Epithelial cell of umbilical artery (primary cell): ENCODE measurements around the gene PI4KB. TPM values are rescaled to one million over a fixed set of nuclear protein-coding genes. Genes with fewer than 3 reads are reported as not detected.

ENCODE experiments used
- total RNA-seq: library from RNA; depleted of rRNA; stranded (reverse); fragments of >200 nt; gene quantifications from 2 replicates; pipeline ENCODE4 v1.2.3, GENCODE V29; 2014

PI4KB gene
- 29.2 and 37.8 TPM in 2 replicates for total RNA-seq

DNA sequence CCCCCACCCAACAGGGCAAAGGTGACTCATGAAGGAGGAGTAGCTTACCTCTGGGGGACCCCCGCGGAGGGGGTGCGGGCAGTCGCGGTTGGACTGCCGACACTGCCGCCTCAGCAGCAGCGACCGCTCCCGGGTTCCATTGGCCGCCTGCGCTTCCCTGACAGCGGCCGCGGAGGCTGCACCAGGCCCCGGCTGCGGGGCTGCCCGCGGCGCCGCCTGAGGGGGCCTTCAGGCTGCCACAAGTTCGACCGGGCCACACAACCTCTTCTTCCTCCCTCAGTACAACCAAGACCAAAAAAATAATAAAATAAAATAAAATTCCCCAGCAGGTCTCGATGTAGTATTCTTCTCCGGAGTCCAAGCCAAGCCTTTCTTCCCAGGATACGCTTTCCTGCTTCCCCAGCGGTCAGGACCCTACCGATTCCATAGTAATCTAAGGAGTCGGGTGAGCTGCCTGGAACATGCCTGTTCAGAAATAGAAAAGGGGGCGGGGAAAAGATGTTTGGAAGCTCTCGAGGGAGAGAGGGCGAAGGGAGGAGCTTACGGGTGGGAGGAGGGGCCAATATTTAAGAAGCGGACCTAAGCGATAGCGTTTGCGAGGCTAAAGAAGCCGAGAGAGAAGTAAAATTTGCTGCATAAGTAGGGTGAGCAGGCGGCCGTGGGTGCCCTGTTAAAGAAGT lies at the start of gene PI4KB:
TSS of gene PI4KB (minus strand) at position 194 of the 680 bp plus-strand sequence. CDS start 10,935 bp downstream, outside the sequence.

GRCh38 chr1:151372058-151372934 lies 45.1 kb upstream of the PI4KB start, which contains the start of gene SELENBP1:
SELENBP1 (minus strand) TSS chr1:151372705; CDS start chr1:151372641, 64 bp downstream.

GRCh38 chr1:151346769-151347522 lies 19.7 kb upstream of the PI4KB start, which contains the start of gene RFX5:
RFX5 (minus strand) TSS chr1:151347252; CDS start chr1:151346320, 932 bp downstream.

GRCh38 chr1:151281969-151282882 lies 45.0 kb downstream of the PI4KB start, which contains the start of gene ZNF687:
ZNF687 (plus strand) TSS chr1:151282299; CDS start chr1:151286292, 3,993 bp downstream.

DNA sequence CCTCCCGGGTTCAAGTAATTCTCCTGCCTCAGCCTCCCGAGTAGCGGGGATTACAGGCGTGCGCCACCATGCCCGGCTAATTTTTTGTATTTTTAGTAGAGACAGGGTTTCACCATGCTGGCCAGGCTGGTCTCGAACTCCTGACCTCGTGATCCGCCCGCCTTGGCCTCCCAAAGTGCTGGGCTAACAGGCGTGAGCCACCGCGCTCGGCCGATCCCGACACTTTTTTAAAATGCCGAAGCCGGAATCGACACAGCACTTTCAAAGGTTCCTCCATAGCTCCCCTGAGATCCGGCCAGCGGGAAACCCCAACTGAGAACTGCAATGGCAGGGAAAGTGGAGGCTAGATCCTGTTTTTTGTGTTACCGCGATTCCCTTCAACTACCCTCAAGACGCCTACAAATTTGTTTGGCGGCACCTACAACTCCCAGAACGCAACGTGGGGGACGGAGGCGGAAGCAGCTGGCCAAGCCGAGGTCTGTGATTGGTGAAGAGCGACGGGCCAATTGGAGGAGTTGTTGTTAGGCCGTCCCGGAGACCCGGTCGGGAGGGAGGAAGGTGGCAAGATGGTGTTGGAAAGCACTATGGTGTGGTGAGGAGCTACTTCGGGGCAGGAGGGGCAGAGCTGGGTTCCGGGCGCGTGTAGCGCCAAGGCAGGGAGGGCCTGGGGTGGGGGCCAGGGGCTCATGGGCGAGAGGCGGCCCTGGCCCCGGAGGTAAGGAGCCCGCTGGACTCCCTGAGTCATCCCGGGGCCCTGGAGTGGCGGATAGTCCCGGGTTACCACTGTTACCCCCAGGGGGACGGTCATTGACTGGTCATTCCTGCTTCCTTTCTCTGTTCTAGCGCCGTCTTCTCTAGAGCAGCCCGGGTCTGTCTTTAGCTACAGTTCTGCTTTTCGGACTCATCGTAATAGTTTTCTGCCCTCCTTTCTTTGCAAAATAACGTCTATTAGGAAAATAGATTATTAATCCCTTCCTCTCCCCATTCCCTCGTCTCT lies 72.7 kb downstream of the PI4KB start, which contains the start of gene PSMD4:
TSS of gene PSMD4 (plus strand) at position 518 of the 997 bp plus-strand sequence. CDS start at position 567, 49 bp downstream.

Other genes starting within 250 kb of the PI4KB start
- gene SEMA6C, start 180.8 kb downstream of the PI4KB start, total RNA-seq, result 5.8 and 8.8 TPM in 2 replicates
- gene TNFAIP8L2, start 170.8 kb downstream of the PI4KB start, total RNA-seq, result not detected in 2 replicates
- 2.6 and 4.4 TPM in 2 replicates for gene LYSMD1, start 161.5 kb downstream of the PI4KB start, total RNA-seq
- 20.4 and 20.5 TPM in 2 replicates for gene SCNM1, start 161.3 kb downstream of the PI4KB start, total RNA-seq
- gene TMOD4, start 151.4 kb downstream of the PI4KB start, total RNA-seq, result not detected in 2 replicates
- 69.8 and 76.7 TPM in 2 replicates for gene VPS72, start 137.2 kb downstream of the PI4KB start, total RNA-seq
- gene PIP5K1A, start 128.9 kb downstream of the PI4KB start, total RNA-seq, result 45.1 and 48.6 TPM in 2 replicates
- gene PSMD4, start 72.7 kb downstream of the PI4KB start, total RNA-seq, result 255 and 270 TPM in 2 replicates
- 6.7 and 6.8 TPM in 2 replicates for gene ZNF687, start 45.1 kb downstream of the PI4KB start, total RNA-seq
- 44.8 and 63.5 TPM in 2 replicates for gene RFX5, start 19.8 kb upstream of the PI4KB start, total RNA-seq
- gene SELENBP1, start 45.3 kb upstream of the PI4KB start, total RNA-seq, result 11.0 and 18.7 TPM in 2 replicates
- 409 and 511 TPM in 2 replicates for gene PSMB4, start 72.2 kb upstream of the PI4KB start, total RNA-seq
- gene POGZ, start 132.1 kb upstream of the PI4KB start, total RNA-seq, result 10.4 and 12.3 TPM in 2 replicates
- under 0.01 and 0.30 TPM in 2 replicates for gene CGN, start 184.0 kb upstream of the PI4KB start, total RNA-seq
- gene TUFT1, start 212.9 kb upstream of the PI4KB start, total RNA-seq, result 2.6 and 5.5 TPM in 2 replicates